ENCODE measurements around the gene RMRP. TPM values are rescaled to one million over a fixed set of nuclear protein-coding genes. Genes with fewer than 3 reads are reported as not detected.

Gene RMRP
- total and polyA plus RNA-seq, 9 of the 15 experiments (the other 6 are each of a cell fraction or from before 2014, with no cell fraction given) = 75.7 to 89,974 (median 13,378) TPM; not detected in 3

DNA sequence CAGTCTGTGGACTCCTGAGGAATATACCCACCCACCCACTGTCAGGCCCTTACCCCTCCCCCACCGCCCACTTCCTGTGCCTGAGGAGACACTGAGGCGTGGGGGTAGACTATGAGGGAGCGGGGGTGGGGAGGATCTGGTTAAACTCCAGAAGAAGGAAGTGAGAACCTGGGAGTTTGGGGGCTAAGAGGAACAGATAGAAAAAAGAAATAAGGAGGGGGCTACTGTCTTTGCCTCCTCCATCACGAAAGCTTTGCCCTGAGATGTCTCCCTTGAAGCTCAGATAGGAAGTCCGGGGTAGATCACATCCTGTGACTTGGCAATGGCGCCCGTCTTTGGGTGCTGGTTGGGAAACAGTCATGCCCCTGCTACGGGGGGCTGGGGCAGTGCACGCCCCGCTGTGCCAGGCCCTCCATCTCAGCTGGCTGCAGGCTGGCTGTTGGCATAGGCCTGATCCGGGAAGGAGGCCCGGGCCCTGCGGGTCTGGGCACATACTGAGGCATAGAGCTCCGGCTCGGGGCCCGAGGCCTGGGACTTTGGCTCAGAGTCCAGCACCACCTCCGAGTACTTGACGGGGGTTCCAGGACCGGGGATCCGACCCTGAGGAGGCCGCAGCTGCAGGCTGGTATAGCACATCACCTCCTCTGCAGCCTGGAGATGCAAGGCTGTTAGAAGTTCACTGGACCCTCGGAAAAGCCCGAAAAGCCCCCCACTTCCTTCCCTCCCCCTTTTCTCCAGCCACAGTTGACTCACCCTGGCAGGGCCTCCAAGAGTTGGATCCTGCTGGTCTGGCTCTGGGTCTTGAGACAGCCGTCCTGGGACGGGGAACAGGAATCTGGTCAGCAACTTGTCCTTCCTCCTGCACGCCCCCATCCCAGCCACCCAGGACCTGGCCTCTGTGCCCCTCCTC, 8.1 kb downstream of the RMRP start:
- Histone ChIP-seq H3K79me2 (ENCODE audit: control insufficient read depth, insufficient read depth, low read length) (no peaks in the 10 kb centered on the region), H3K4me2 (ENCODE audit: insufficient read depth, low read length) (no peak overlapping the region), H4K20me1 (replicated peaks; ENCODE audit: control insufficient read depth, insufficient read depth, low read length) (no peaks in the 10 kb centered on the region), H3K27ac (ENCODE audit: extremely low read depth, low read depth, low read length) (no peak overlapping the region), H2AFZ (ENCODE audit: low read depth, low read length) (peak overlapping the region; percentile 55; the same call in 1 of the 2 replicates), H3K9ac (ENCODE audit: insufficient read depth in 1 of 2, low read depth in 2 of 2, low read length in 2 of 2) (peak overlapping the region in 1 of 2 experiments; percentile 78; a peak in 2 of 4 replicates), H3K36me3 (ENCODE audit: control insufficient read depth, insufficient read depth, low read length) (no peaks in the 10 kb centered on the region), H3K27me3 (ENCODE audit: control insufficient read depth in 2 of 2, insufficient read depth in 2 of 2, low read length in 2 of 2) (no peaks in the 10 kb centered on the region), H3K9me3 (replicated peaks; ENCODE audit: control insufficient read depth, insufficient read depth, low read depth, low read length) (no peaks in the 10 kb centered on the region), H3K9me1 (ENCODE audit: control insufficient read depth, insufficient read depth, low read length) (no peaks in the 10 kb centered on the region), H3K4me1 (replicated peaks in 1 of 2; ENCODE audit: control insufficient read depth in 2 of 2, insufficient read depth in 2 of 2, low read length in 2 of 2) (peaks cover 31 to 32% of the 10 kb centered on the region in 2 experiments), H3K4me3 (no peak overlapping the region)
- 51% methylated on average over 11 of the region's 26 CpGs for WGBS (ENCODE audit: insufficient coverage, low coverage, missing lambda C conversion rate)
- DNase-seq (ENCODE audit: extremely low read depth in 1 of 4, low spot score in 3 of 4) (peak; percentile 26 to 53 (median 35)), ATAC-seq (no peak), FAIRE-seq (no peak)
- in situ Hi-C loops (cut with MboI) = loop anchor here (5.0 kb wide), 1 partner anchor 42 kb away; the partner anchor contains the start of gene TESK1
- no TSS peak for BruUV-seq (replicated peaks)
- no peak for TF ChIP-seq ZFX (CRISPR knock-in tag; IDR thresholded peaks at IDR 0.05)
- peak; percentile 60; the same call in 1 of the 2 replicates for TF ChIP-seq LEF1 (IDR thresholded peaks at IDR 0.05)
- peak; percentile 65 for TF ChIP-seq SPI1 (IDR thresholded peaks at IDR 0.05; ENCODE audit: borderline replicate concordance, low read depth, low read length)
- TF ChIP-seq EP300 (IDR thresholded peaks at IDR 0.05; ENCODE audit: low read length) = peak; percentile 29; the same call in 1 of the 2 replicates
- TF ChIP-seq, protein P1, sequence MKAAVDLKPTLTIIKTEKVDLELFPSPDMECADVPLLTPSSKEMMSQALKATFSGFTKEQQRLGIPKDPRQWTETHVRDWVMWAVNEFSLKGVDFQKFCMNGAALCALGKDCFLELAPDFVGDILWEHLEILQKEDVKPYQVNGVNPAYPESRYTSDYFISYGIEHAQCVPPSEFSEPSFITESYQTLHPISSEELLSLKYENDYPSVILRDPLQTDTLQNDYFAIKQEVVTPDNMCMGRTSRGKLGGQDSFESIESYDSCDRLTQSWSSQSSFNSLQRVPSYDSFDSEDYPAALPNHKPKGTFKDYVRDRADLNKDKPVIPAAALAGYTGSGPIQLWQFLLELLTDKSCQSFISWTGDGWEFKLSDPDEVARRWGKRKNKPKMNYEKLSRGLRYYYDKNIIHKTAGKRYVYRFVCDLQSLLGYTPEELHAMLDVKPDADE (conservative IDR thresholded peaks at IDR 0.05; ENCODE audit: control insufficient read depth, low read depth, low read length) = no peak
- TF ChIP-seq EGR1 (conservative IDR thresholded peaks at IDR 0.05) = peak; percentile 80
- 0 out of 2 replicates have a peak, but pooled peaks have one; percentile 34 for TF ChIP-seq RNF2 (IDR thresholded peaks at IDR 0.05)
- TF ChIP-seq, protein P2, sequence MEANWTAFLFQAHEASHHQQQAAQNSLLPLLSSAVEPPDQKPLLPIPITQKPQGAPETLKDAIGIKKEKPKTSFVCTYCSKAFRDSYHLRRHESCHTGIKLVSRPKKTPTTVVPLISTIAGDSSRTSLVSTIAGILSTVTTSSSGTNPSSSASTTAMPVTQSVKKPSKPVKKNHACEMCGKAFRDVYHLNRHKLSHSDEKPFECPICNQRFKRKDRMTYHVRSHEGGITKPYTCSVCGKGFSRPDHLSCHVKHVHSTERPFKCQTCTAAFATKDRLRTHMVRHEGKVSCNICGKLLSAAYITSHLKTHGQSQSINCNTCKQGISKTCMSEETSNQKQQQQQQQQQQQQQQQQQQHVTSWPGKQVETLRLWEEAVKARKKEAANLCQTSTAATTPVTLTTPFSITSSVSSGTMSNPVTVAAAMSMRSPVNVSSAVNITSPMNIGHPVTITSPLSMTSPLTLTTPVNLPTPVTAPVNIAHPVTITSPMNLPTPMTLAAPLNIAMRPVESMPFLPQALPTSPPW (CRISPR knock-in tag; IDR thresholded peaks at IDR 0.05) = peak; percentile 34; the same call in 1 of the 2 replicates
- peak; percentile 31; the same call in 1 of the 2 replicates for TF ChIP-seq GABPA (tag; conservative IDR thresholded peaks at IDR 0.05; ENCODE audit: low read depth)
- 0 out of 2 replicates have a peak, but pooled peaks have one; percentile 16 for TF ChIP-seq ZBTB7A (IDR thresholded peaks at IDR 0.05; ENCODE audit: borderline replicate concordance, control insufficient read depth, low read depth, low read length)
- TF ChIP-seq ZNF395 (CRISPR knock-in tag; IDR thresholded peaks at IDR 0.05) = 0 out of 2 replicates have a peak, but pooled peaks have one; percentile 33
- intact Hi-C loops (cut with micrococcal nuclease) = loop anchor here (5.0 kb wide), 1 partner anchor 233 kb away; no protein-coding TSS in a partner anchor
- ChIA-PET CTCF (ENCODE audit: low intra/inter-chr PET ratio) (no interaction called here), POLR2A (interaction anchor here (0.6 to 1.3 kb wide), 4 partner anchors 8 to 1350 kb away, joined by 3 to 8 read pairs (median 3); partner anchors contain the start of genes CCDC107 and RMRP)
